ENCODE measurements around the gene PRSS33.

DNA sequence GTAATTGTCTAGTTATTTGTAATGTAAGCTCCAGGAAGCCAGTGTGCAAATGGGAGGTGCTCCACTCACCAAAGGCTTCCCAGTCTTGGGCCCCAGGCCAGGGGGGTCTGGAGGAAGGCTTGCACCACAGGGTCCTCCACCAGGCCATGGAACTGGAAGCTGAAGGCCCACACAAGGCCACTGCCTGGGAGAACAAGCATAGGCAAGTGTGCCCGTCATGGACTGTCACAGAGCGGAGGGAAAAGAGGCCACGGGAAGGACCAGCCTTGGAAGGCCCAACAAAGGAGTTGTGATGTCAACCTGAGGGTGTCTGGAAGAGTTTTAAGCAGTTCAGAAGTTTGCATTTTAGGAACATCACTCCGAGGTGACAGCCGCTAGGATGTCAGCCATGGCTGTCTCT, 37.9 kb downstream of the PRSS33 start:
- TF ChIP-seq, protein P1, sequence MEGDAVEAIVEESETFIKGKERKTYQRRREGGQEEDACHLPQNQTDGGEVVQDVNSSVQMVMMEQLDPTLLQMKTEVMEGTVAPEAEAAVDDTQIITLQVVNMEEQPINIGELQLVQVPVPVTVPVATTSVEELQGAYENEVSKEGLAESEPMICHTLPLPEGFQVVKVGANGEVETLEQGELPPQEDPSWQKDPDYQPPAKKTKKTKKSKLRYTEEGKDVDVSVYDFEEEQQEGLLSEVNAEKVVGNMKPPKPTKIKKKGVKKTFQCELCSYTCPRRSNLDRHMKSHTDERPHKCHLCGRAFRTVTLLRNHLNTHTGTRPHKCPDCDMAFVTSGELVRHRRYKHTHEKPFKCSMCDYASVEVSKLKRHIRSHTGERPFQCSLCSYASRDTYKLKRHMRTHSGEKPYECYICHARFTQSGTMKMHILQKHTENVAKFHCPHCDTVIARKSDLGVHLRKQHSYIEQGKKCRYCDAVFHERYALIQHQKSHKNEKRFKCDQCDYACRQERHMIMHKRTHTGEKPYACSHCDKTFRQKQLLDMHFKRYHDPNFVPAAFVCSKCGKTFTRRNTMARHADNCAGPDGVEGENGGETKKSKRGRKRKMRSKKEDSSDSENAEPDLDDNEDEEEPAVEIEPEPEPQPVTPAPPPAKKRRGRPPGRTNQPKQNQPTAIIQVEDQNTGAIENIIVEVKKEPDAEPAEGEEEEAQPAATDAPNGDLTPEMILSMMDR (IDR thresholded peaks at IDR 0.05), result no peak
- no peak for TF ChIP-seq POLR2A (IDR thresholded peaks at IDR 0.05)
- TF ChIP-seq POLR2AphosphoS5 (IDR thresholded peaks at IDR 0.05), result no peak
- no peak for TF ChIP-seq EP300 (IDR thresholded peaks at IDR 0.05)
